Activated T-cell treated with anti-CD3 and anti-CD28 coated beads for 4 hours (primary cell): Measurements from ENCODE around the gene GABARAPL1.
"Not testable (repeated sequence)": the region's sequence is repeated elsewhere in the genome, so short reads cannot be mapped to it uniquely, and the experiment has no call there.

Experiments used
- DNase-seq: peaks from one replicate; pipeline ENCODE4 v3.0.0-alpha.2; 2020

The GABARAPL1 gene

DNA sequence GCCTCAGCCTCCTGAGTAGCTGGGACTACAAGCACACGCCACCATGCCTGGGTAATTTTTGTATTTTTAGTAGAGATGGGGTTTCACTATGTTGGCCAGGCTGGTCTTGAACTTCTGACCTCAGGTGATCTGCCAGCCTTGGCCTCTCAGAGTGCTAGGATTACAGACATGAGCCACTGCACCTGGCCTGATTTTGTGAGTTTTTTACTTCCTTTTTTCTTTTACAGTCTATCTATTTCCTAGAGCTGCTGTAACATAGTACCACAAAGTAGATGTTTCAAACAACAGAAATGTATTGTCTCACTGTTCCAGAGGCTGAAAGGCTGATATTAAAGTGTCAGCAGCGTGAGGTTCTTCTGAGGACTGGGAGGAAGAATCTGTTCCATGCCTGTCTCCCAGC lies 8.2 kb upstream of the GABARAPL1 start:
- not testable (repeated sequence) for DNase-seq

DNA sequence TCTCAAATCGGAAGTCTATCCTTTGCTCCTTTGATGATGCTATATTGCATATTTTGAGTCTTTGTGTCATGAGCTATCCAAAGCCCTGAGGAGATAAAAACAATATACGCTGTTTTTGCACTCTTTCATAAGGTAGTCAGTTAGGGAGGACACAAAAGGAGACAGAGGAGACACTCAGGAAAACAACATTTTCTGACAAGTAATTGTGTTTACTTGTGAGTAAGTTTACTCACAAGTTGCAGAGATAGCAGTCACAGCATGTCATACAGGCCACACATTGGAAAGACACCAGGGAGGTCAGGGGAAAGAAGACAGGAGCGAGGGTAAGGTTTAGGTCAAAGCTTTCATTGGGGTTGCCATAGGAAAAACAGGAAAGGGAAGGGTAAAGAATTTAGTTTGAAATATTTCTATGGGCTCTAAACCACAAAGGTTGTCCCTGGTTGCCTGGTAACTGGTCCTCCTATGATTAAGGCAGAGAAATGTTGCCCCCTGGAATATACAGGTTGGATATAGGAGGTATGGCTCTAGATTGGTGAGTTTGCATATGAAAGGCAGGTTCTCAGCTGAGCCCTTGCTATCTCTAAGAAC lies 7.4 kb upstream of the GABARAPL1 start:
- no peak for DNase-seq

- no peak for DNase-seq
These were observed 5.5 kb upstream of the GABARAPL1 start for GRCh38 chr12:10207136-10207535.

DNA sequence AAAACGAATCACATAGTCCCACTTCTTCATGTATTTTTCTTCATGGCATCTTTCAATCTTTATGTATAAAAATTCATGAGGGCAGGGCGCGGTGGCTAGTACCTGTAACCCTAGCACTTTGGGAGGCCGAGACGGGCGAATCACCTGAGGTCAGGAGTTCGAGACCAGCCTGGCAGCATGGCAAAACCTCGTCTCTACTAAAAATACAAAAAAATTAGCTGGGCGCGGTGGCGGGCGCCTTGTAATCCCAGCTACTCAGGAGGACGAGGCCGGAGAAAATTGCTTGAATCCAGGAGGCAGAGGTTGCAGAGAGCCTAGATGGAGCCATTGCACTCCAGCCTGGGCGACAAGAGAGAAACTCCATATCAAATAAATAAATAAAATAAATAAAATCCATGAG lies 2.5 kb upstream of the GABARAPL1 start:
- DNase-seq: no peak

- no peak for DNase-seq
These were observed 1.4 kb upstream of the GABARAPL1 start for GRCh38 chr12:10211101-10211939.

DNA sequence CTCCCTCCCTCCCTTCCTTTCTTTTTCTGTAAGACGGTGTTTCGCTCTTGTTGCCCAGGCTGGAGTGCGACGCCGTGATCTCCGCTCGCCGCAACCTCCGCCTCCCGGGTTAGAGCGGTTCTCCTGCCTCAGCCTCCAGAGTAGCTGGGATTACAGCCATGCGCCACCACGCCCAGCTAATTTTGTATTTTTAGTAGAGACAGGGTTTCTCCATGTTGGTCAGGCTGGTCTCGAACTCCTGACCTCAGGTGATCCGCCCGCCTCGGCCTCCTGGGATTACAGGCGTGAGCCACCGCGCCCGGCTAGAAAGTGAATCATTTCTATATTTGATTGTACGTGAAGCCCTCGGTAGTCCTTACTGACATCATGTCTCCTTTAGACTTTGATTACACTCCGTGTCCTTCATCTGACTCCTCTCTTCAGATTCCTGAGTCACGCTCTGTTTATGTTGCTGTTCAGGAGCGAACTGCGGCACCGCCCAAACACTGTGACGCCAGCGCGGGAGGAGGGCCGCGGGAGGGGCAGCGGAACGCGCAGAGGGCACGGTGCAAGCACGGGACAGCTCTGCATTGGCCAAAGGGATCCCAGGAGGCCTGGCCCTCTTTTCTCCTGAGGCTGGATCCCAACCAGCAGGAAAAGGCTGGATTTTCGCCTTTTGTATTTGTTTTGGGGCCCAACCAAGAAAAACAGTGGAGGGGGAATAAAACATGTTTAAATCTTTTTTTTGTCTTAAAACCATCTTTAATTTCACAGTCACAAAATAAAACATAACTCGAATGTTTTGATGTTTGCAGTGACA lies 538 bp upstream of the GABARAPL1 start:
- peak; percentile 79 for DNase-seq

DNA sequence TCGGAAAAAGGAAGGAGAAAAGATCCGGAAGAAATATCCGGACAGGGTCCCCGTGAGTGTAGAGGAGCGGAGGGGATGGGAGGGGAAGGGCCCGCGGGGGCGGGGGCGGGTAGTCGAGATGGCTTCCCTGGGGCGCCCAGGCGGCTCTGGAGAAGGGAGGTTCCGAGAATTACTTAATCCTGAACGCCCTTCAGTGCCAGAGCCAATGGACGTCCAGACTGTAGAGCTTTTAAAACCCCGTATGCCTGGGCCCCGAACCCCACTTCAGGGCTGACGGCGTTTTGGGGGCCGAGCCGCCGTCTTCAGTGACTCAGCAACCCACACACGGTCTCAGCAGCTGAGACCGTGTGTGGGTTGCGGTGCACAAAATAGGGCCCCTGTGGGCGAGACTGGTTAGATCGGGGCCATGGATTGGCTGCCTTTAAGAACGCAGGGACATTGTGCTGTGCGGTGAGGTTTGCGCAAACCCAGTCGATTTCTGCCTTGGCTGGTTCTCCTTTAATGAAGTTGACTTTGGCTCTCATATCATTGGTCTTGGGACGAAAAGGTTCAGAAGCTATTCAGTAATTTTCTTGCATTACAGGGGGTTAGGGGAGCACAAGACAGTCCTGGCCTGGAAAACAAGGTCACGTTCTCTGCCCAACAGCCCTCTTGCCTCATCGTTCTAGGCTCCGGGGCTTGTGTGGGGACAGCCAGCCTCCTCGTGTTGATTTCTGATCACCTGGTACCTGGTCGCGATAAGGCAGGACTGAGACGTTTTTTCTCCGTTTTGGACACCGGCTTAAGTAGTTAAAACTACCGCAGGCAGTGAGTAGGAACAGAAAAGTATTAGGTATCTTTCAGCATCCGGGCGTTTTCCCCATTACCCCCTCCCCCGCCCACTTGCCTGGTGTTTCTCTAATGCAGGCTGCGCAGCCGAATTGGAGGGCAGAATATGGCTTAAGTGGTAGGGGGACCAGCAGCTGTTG lies 775 bp downstream of the GABARAPL1 start:
- peak; percentile 67 for DNase-seq

DNA sequence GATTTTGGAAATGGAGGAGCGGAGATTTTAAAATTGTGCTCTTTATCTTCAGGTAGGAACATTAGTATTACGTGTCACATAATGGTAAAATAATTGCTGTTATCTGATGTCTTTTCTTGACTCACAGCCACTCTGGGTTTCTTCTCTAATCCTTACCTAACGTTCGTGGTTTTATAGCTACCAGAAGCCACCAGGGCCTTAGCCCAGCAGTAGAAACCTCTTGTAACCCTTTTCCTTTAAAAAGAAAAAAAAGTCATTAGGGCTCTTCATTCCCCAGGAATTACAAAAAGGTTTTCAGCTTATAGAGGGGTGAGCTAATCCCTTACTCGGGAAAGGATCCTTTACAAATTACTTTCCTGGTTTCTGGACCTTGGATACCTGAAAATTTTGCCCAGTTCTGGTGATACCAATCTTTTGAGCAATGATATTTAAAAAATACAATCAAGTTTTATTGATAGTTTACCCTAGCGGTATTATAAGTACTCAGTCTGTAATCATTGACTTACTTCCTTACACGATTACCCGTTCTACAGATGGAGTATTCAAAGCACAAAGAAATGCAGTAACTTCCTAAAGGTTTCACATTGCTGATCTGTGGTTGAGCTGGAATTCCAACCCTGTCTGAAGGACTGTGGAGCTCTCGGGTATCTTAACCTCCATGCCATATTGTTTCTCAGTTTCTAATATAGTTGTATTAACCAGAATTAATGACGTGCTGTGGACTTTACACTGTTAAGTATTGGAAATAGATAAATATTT lies 1.6 kb downstream of the GABARAPL1 start:
- no peak for DNase-seq

- DNase-seq: no peak
These were observed 2.2 kb downstream of the GABARAPL1 start for GRCh38 chr12:10214895-10215267.

- no peak for DNase-seq
These were observed 2.8 kb downstream of the GABARAPL1 start for GRCh38 chr12:10215436-10215835.

- not testable (repeated sequence) for DNase-seq
These were observed 3.3 kb downstream of the GABARAPL1 start for GRCh38 chr12:10215946-10216345.

- DNase-seq: no peak
These were observed 5.3 kb downstream of the GABARAPL1 start for GRCh38 chr12:10218021-10218420.

DNA sequence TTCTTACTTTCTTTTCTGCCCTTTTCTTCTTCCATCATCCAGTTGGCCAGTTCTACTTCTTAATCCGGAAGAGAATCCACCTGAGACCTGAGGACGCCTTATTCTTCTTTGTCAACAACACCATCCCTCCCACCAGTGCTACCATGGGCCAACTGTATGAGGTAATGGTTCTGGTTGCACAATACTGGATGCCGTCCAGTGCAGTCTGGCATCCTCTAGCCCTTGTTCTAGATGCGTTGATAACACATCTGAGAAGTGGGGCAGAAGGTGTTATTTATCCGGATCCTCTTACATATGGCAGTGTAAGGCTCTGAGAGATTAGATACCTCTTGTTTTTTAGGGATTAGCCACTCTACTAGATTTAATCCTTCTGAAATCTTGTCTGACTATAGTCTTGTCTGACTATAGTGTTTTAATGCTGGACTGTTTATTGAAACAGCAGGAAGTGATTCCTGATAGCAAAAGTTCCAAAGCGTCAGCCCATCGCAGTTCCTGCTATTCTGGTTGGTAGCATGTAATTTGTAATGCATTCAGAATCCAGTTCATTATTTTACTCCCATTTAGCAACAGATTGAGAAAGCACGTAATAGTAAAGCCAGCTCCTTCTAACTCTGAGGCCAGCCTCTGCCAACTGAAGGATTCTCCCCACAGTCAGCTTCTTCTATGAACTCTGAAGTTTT lies 7.9 kb downstream of the GABARAPL1 start:
- no peak for DNase-seq

GRCh38 chr12:10221846-10222245 lies 9.2 kb downstream of the GABARAPL1 start:
- no peak for DNase-seq

GRCh38 chr12:10223208-10223607 lies 10.5 kb downstream of the GABARAPL1 start:
- DNase-seq: no peak

DNA sequence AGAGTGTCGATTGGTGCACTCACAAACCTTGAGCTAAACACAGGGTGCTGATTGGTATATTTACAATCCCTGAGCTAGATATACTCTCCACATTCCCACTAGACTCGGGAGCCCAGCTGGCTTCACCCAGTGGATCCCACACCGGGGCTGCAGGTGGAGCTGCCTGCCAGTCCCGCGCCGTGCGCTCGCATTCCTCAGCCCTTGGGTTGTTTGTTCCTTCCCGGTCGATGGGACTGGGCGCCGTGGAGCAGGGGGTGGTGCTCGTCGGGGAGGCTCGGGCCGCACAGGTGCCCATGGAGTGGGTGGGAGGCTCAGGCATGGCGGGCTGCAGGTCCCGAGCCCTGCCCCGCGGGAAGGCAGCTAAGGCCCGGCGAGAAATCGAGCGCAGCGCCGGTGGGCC lies 12.7 kb downstream of the GABARAPL1 start:
- DNase-seq: not testable (repeated sequence)

DNA sequence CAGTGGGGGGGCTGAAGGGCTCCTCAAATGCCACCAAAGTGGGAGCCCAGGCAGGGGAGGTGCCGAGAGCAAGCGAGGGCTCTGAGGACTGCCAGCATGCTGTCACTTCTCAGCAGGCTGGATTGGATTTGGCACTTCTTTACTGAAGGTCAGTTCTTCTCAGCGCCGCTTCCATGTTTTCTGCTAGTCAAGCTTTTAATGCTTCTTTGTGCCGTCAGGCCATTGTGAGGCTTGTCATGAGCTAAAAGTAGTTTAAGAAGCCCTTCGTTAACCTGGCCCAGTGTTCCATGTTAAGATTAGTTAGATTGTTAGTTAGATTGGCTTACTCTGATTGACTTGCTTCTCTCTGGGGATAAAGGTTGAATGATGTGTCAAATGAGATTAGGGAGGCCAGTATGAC lies 13.4 kb downstream of the GABARAPL1 start:
- DNase-seq: no peak

DNA sequence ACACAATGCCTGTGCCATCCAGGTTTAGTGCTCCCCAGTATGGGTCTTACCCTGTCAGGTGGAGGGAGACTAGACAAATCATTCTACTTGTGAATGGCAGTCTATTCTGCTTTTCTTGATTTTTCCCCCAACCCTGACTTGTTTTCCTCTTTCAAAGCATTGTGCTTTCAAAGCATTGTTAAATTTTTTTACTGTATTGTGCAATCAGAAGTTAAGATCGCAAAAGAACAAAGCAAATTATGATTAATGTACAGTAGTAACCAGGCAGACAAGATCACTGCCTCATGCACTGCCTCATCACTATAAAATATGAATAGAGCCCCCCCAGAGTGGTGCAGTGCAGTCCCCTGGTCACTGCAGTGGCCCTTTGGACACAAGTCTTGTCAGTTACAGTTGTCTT lies 14.1 kb downstream of the GABARAPL1 start:
- no peak for DNase-seq

DNA sequence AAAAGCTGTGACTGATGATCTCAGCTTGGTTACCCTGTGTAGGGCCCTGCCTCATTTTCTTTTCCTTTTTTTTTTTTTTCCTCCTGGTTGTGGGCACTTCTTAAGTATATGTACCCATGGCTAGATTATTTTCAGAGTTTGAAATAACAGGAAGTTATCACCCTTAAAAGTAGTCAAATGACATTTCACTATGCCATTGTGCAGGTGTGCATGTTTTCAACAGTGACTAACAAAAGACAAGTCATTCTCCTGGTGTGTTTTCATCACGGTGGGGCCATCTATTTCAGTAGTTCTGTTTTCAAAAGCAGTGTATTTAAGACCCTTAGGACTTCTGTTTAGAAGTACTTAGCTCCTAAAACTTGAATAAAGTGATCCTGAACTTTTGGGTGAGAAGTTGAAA lies 15.0 kb downstream of the GABARAPL1 start:
- no peak for DNase-seq

DNA sequence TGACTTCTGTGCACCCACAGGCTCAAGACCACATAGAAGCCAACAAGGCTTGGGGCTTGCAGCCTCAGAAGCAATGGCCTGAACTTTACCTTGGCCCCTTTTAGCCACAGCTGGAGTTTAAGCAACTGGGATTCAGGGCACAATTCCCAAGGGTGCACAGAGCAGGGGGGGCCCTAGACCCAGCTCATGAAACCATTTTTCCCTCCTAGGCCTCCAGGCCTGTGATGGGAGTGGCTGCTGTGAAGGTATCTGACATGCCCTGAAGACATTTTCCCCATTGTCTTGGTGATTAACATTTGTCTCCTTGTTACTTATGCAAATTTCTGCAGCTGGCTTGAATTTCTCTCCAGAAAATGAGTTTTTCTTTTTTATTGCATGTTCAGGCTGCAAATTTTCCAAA lies 21.9 kb downstream of the GABARAPL1 start:
- DNase-seq: no peak
